Adrenal gland (tissue), 5 donors: Measurements from ENCODE around the gene MRPL55.

Experiments used
- CTCF ChIP-seq, 6 experiments: fragments of 450-650 bp in 4 of 6; fragments of 200-600 bp in 2 of 6; sonication (generic) in 1 of 6; IDR thresholded peaks; 1 replicate in 5 of 6; 2 replicates in 1 of 6; pipeline versions ENCODE4 v1.5.1 to v1.8.0; 2016 to 2021; ENCODE audit warnings: antibody characterized with exemption in 6 of 6, mild to moderate bottlenecking in 2 of 6, moderate library complexity in 1 of 6
- POLR2A ChIP-seq, 2 donors: fragments of 450-650 bp; IDR thresholded peaks; one replicate each; pipeline ENCODE4 v1.6.1; 2017; ENCODE audit warnings: antibody characterized with exemption in 2 of 2, mild to moderate bottlenecking in 2 of 2, moderate library complexity in 1 of 2
- donor health status: DM: no; HTN: no; CAD: no.

- TF ChIP-seq CTCF (IDR thresholded peaks at IDR 0.05) (no peak), POLR2A (IDR thresholded peaks at IDR 0.05) (no peak)
Measured at GRCh38 chr1:228079013-228079412, 30.1 kb downstream of the MRPL55 start.
